ENCODE results near the gene CCNY.

DNA sequence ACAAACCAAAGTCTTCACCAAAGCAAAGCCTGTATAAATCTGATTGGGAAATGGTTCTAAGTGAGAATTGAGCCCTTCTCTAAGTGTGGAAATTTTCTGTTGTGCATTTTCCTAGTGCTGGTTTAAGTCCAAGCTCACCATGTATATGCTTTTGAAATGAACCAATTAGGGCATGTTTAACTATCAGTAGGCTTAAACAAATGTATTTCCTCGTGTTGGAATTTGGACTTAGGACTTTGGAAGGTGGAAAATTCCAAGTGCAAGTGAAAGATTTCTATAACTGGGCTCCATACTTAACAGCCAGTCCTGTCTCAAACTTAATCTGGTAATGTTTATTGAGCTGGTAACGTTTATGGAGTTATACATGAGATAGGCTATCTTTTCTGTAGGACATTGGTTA, 28.5 kb downstream of the CCNY start:
- TF ChIP-seq, protein P1, sequence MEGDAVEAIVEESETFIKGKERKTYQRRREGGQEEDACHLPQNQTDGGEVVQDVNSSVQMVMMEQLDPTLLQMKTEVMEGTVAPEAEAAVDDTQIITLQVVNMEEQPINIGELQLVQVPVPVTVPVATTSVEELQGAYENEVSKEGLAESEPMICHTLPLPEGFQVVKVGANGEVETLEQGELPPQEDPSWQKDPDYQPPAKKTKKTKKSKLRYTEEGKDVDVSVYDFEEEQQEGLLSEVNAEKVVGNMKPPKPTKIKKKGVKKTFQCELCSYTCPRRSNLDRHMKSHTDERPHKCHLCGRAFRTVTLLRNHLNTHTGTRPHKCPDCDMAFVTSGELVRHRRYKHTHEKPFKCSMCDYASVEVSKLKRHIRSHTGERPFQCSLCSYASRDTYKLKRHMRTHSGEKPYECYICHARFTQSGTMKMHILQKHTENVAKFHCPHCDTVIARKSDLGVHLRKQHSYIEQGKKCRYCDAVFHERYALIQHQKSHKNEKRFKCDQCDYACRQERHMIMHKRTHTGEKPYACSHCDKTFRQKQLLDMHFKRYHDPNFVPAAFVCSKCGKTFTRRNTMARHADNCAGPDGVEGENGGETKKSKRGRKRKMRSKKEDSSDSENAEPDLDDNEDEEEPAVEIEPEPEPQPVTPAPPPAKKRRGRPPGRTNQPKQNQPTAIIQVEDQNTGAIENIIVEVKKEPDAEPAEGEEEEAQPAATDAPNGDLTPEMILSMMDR (IDR thresholded peaks at IDR 0.05): no peak
- no peak for TF ChIP-seq ZFX (IDR thresholded peaks at IDR 0.05; ENCODE audit: borderline replicate concordance)
